ENCODE data around the gene TMEM53.

DNA sequence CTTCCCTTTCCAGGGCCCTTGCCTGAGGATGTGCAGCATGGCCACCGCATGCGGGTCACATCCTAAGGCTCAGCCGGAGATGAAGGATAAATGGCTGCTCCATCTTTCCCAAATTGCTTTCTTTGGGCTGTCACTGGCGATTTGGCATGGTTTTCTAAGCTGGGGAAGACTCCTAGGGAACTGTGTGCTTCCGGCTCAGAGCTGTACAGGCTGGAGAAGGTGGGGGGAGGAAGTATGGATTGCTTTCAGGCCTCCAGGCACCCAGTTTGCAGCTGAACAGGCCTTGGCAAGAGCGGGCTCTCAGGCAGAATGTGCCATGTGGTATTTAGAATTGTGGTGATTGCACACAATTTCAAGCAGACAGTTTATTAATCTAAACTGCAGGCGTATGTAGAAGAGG lies 48.9 kb downstream of the TMEM53 start:
- no peak for TF ChIP-seq CTCF (IDR thresholded peaks at IDR 0.05)
- TF ChIP-seq POLR2A (IDR thresholded peaks at IDR 0.05), result no peak
